Natural killer cell (primary cell): ENCODE results near the gene SH2D2A. TPM values are rescaled to one million over a fixed set of nuclear protein-coding genes. Genes with fewer than 3 reads are reported as not detected.

Source experiments
- ATAC-seq, 3 donors: fragments of 150-1000 bp in 2 of 3; fragments of 200-7000 bp in 1 of 3; cut with Tn5 transposase; 1 replicate in 1 of 3; 2 replicates in 2 of 3; pipeline ENCODE4 v1.10.0; 2021; ENCODE audit warnings: mild to moderate bottlenecking in 2 of 3, moderate library complexity in 2 of 3
- DNase-seq, 2 donors: peaks; one replicate each; pipeline versions ENCODE4 v3.0.0 to v3.0.0-alpha.2; 2013 to 2021; ENCODE audit warnings: mixed read lengths in 1 of 2
- H3K27ac ChIP-seq: one replicate; pipeline ENCODE4 v1.5.1; 2013; ENCODE audit warnings: mild to moderate bottlenecking, low read length
- H3K27me3 ChIP-seq: one replicate; pipeline ENCODE4 v1.6.1; 2013; ENCODE audit warnings: low read length; ENCODE audit not compliant: control insufficient read depth, insufficient read depth
- H3K36me3 ChIP-seq: one replicate; pipeline ENCODE4 v1.6.1; 2013; ENCODE audit warnings: low read length; ENCODE audit not compliant: control insufficient read depth, insufficient read depth
- H3K4me1 ChIP-seq: one replicate; pipeline ENCODE4 v1.6.1; 2013; ENCODE audit warnings: low read length; ENCODE audit not compliant: control insufficient read depth, insufficient read depth
- H3K4me3 ChIP-seq: one replicate; pipeline ENCODE4 v1.5.1; 2013; ENCODE audit warnings: low read length
- H3K9me3 ChIP-seq: one replicate; pipeline ENCODE4 v1.6.1; 2013; ENCODE audit warnings: low read length; ENCODE audit not compliant: control insufficient read depth, insufficient read depth
- H3K27ac Mint-ChIP-seq, 2 donors: one replicate each; pipeline ENCODE4 v1.8.0; 2022; ENCODE audit warnings: mild to moderate bottlenecking in 2 of 2, mixed read lengths in 2 of 2, moderate library complexity in 1 of 2
- H3K27me3 Mint-ChIP-seq, 2 donors: one replicate each; pipeline ENCODE4 v1.8.0; 2022; ENCODE audit warnings: low read depth in 2 of 2, mixed read lengths in 2 of 2
- H3K36me3 Mint-ChIP-seq: one replicate; pipeline ENCODE4 v1.8.0; 2022; ENCODE audit warnings: mixed read lengths
- H3K4me1 Mint-ChIP-seq, 2 donors: one replicate each; pipeline ENCODE4 v1.8.0; 2022; ENCODE audit warnings: mixed read lengths in 2 of 2
- H3K4me3 Mint-ChIP-seq: one replicate; pipeline ENCODE4 v1.8.0; 2022; ENCODE audit warnings: mild to moderate bottlenecking, moderate library complexity, mixed read lengths
- H3K9me3 Mint-ChIP-seq, 2 donors: one replicate each; pipeline ENCODE4 v1.8.0; 2022; ENCODE audit warnings: mixed read lengths in 2 of 2
- CTCF ChIP-seq: fragments of 200-600 bp; IDR thresholded peaks from one replicate; pipeline ENCODE4 v1.8.0; 2022; ENCODE audit warnings: antibody characterized with exemption
- WGBS: methylation state at CpG from one replicate; pipeline ENCODE4 v1.1.7; 2013; ENCODE audit warnings: missing lambda C conversion rate; ENCODE audit not compliant: insufficient coverage; 5-methylcytosine and 5-hydroxymethylcytosine counted together
- intact Hi-C: fragments of 100-400 bp; cut with micrococcal nuclease; formaldehyde crosslinking; loops from one replicate; pipeline ENCODE4 v1.14.2; 2022
- total RNA-seq, 4 donors: library from RNA; stranded (reverse); fragments of 120-200 nt in 1 of 4; gene quantifications; one replicate each; pipeline versions ENCODE4 v1.2.3 to v1.2.4, GENCODE V29; 2013 to 2022

SH2D2A gene
- total RNA-seq, 3 donors from 2014 or later (not counting 1 experiment from before 2014, with no cell fraction given), result 155 to 324 (median 312) TPM

- Mint-ChIP-seq H3K27ac (peak overlapping the region in 1 of 2 donors; percentile 52), H3K27me3 (peaks cover 25 to 52% of the 10 kb centered on the region in 2 donors), H3K4me3 (peak overlapping the region; percentile 77), H3K4me1 (peaks cover 15 to 38% of the 10 kb centered on the region in 2 donors), H3K36me3 (no peaks in the 10 kb centered on the region), H3K9me3 (no peaks in the 10 kb centered on the region)
- 12% methylated on average over 66 of the region's 69 CpGs for WGBS
- ATAC-seq, result peak; percentile 67 to 85 (median 77)
- H3K4me1 ChIP-seq, result peaks cover 28% of the 10 kb centered on the region
- no peak overlapping the region for H3K27ac ChIP-seq
- no peak for TF ChIP-seq CTCF
- H3K27me3 ChIP-seq, result peaks cover 27% of the 10 kb centered on the region
- intact Hi-C loops, result no loop called here
- peak; percentile 40 to 68 for DNase-seq
- no peak overlapping the region for H3K4me3 ChIP-seq
- no peaks in the 10 kb centered on the region for H3K36me3 ChIP-seq
- H3K9me3 ChIP-seq, result no peaks in the 10 kb centered on the region
Measured at GRCh38 chr1:156845055-156845952, 28.7 kb upstream of the SH2D2A start.

GRCh38 chr1:156844638-156845037 lies 28.0 kb upstream of the SH2D2A start:
- Histone ChIP-seq H3K9me3 (no peaks in the 10 kb centered on the region), H3K27ac (no peak overlapping the region), H3K4me3 (no peak overlapping the region), H3K4me1 (peaks cover 28% of the 10 kb centered on the region), H3K27me3 (peaks cover 27% of the 10 kb centered on the region), H3K36me3 (no peaks in the 10 kb centered on the region)
- TF ChIP-seq CTCF, result no peak
- Mint-ChIP-seq H3K27me3 (peaks cover 25 to 52% of the 10 kb centered on the region in 2 donors), H3K27ac (peak overlapping the region in 1 of 2 donors; percentile 52), H3K9me3 (no peaks in the 10 kb centered on the region), H3K4me3 (peak overlapping the region; percentile 77), H3K36me3 (no peaks in the 10 kb centered on the region), H3K4me1 (peaks cover 15 to 40% of the 10 kb centered on the region in 2 donors)
- intact Hi-C loops, result no loop called here
- ATAC-seq, result no peak
- WGBS, result 29% methylated on average over 14 of the region's 14 CpGs
- DNase-seq, result no peak

- 54% methylated on average over 5 of the region's 6 CpGs for WGBS
Measured at GRCh38 chr1:156844102-156844501, 27.5 kb upstream of the SH2D2A start.

More at GRCh38 chr1:156844102-156844501, 27.5 kb upstream of the SH2D2A start:
- peak overlapping the region in 1 of 2 donors; percentile 12 for H3K27ac Mint-ChIP-seq
- ATAC-seq (no peak), DNase-seq (no peak)
- Histone ChIP-seq H3K4me3 (no peak overlapping the region), H3K4me1 (peaks cover 31% of the 10 kb centered on the region), H3K9me3 (no peaks in the 10 kb centered on the region), H3K27me3 (peaks cover 27% of the 10 kb centered on the region), H3K36me3 (no peaks in the 10 kb centered on the region), H3K27ac (no peak overlapping the region)
- no peak for TF ChIP-seq CTCF
- H3K4me3 Mint-ChIP-seq, result peak overlapping the region; percentile 77
- intact Hi-C loops, result no loop called here
- peaks cover 15 to 43% of the 10 kb centered on the region in 2 donors for H3K4me1 Mint-ChIP-seq
- no peaks in the 10 kb centered on the region for H3K36me3 Mint-ChIP-seq
- no peaks in the 10 kb centered on the region for H3K9me3 Mint-ChIP-seq
- H3K27me3 Mint-ChIP-seq, result peaks cover 25 to 52% of the 10 kb centered on the region in 2 donors
